H1 (cell line): Measurements from ENCODE around the gene ANKRD40CL. TPM values are rescaled to one million over a fixed set of nuclear protein-coding genes. Genes with fewer than 3 reads are reported as not detected.

Experiments
- CTCF ChIA-PET: fragments of 300-600 bp; sonication (Branson Sonifier 250); formaldehyde crosslinking; loops from one replicate; lab custom pipeline; 2021; ENCODE audit not compliant: partially characterized antibody; lab: Charles Lee
- POLR2A ChIA-PET: fragments of 300-600 bp; sonication (Branson Sonifier 250); formaldehyde crosslinking; loops from one replicate; lab custom pipeline; 2021; ENCODE audit warnings: inconsistent platforms; ENCODE audit not compliant: partially characterized antibody; lab: Charles Lee
- DNase-seq, 2 experiments: peaks; one replicate each; pipeline versions ENCODE4 v3.0.0 to v3.0.0-alpha.2; 2010 to 2022; ENCODE audit warnings: low spot score in 2 of 2, low read depth in 1 of 2, mixed read lengths in 1 of 2
- FAIRE-seq: peaks from 2 replicates; lab custom pipeline; 2011; peaks lifted over from hg19 to GRCh38; lab: Jason Lieb, UNC
- H2AFZ ChIP-seq: 2 replicates; pipeline ENCODE4 v1.8.1; 2012; ENCODE audit warnings: low read length, inconsistent platforms
- H2AK5ac ChIP-seq: 2 replicates; pipeline ENCODE4 v1.6.1; 2013; ENCODE audit warnings: low read depth, low read length
- H2BK120ac ChIP-seq: replicated peaks from 2 replicates; pipeline ENCODE3; 2013; ENCODE audit warnings: low read depth, low read length, inconsistent platforms
- H2BK12ac ChIP-seq: 2 replicates; pipeline ENCODE4 v1.6.1; 2013; ENCODE audit warnings: low read depth, low read length
- H2BK15ac ChIP-seq: 2 replicates; pipeline ENCODE4 v1.6.1; 2013; ENCODE audit warnings: low read length
- H2BK20ac ChIP-seq: 2 replicates; pipeline ENCODE4 v1.6.1; 2013; ENCODE audit warnings: low read length
- H2BK5ac ChIP-seq: 2 replicates; pipeline ENCODE4 v1.6.1; 2013; ENCODE audit warnings: low read depth, low read length
- H3K14ac ChIP-seq: 2 replicates; pipeline ENCODE4 v1.6.1; 2013; ENCODE audit warnings: inconsistent platforms; ENCODE audit not compliant: insufficient read length
- H3K18ac ChIP-seq: 2 replicates; pipeline ENCODE4 v1.6.1; 2013; ENCODE audit warnings: low read length; ENCODE audit errors: extremely low read depth
- H3K23ac ChIP-seq: 2 replicates; pipeline ENCODE4 v1.6.1; 2013; ENCODE audit warnings: inconsistent platforms; ENCODE audit not compliant: insufficient read length
- H3K23me2 ChIP-seq: 2 replicates; pipeline ENCODE4 v1.6.1; 2013; ENCODE audit warnings: low read depth, low read length
- H3K27ac ChIP-seq: 2 replicates; pipeline ENCODE4 v1.6.1; 2011; ENCODE audit warnings: low read depth, low read length, inconsistent platforms
- H3K27me3 ChIP-seq, 4 experiments: replicated peaks in 1 of 4; 1 replicate in 1 of 4; 2 replicates in 3 of 4; pipeline versions ENCODE4 v1.6.1 to v1.8.1; 2011 to 2013; ENCODE audit warnings: low read length in 3 of 4, mild to moderate bottlenecking in 3 of 4, inconsistent platforms in 2 of 4, mixed read lengths in 2 of 4, moderate library complexity in 1 of 4; ENCODE audit not compliant: control insufficient read depth in 3 of 4, insufficient read depth in 3 of 4; ENCODE audit errors: extremely low read depth in 1 of 4
- H3K36me3 ChIP-seq, 4 experiments: 2 replicates each; pipeline versions ENCODE4 v1.6.1 to v1.8.1; 2011 to 2013; ENCODE audit warnings: mild to moderate bottlenecking in 4 of 4, low read length in 3 of 4, moderate library complexity in 2 of 4, control low read depth in 1 of 4, inconsistent platforms in 1 of 4; ENCODE audit not compliant: insufficient read depth in 4 of 4, control insufficient read depth in 2 of 4
- H3K4ac ChIP-seq: replicated peaks from 2 replicates; pipeline ENCODE3; 2013; ENCODE audit warnings: low read length, low read depth, mixed read lengths, inconsistent platforms; ENCODE audit not compliant: insufficient read length
- H3K4me1 ChIP-seq, 4 experiments: replicated peaks in 1 of 4; 1 replicate in 1 of 4; 2 replicates in 3 of 4; pipeline versions ENCODE4 v1.6.1 to v1.8.1; 2011 to 2013; ENCODE audit warnings: low read length in 3 of 4, inconsistent platforms in 2 of 4, mixed read lengths in 1 of 4; ENCODE audit not compliant: insufficient read depth in 4 of 4, control insufficient read depth in 3 of 4
- H3K4me2 ChIP-seq, 2 experiments: 2 replicates each; pipeline versions ENCODE4 v1.6.1 to v1.8.1; 2011 to 2013; ENCODE audit warnings: low read depth in 2 of 2, low read length in 2 of 2, control low read depth in 1 of 2, inconsistent platforms in 1 of 2, mild to moderate bottlenecking in 1 of 2; ENCODE audit not compliant: insufficient read depth in 1 of 2
- H3K4me3 ChIP-seq, 4 experiments: fragments of 200-600, 300-600 bp in 1 of 4; sonication (generic), shearing (Covaris generic), sonication (Bioruptor Twin) in 1 of 4; 2 replicates each; pipeline versions ENCODE4 v1.5.1 to v1.8.1; 2011 to 2016; ENCODE audit warnings: low read length in 4 of 4, low read depth in 3 of 4, control low read depth in 2 of 4, inconsistent platforms in 2 of 4, mild to moderate bottlenecking in 2 of 4, mixed read lengths in 1 of 4, moderate library complexity in 1 of 4; ENCODE audit not compliant: insufficient read depth in 2 of 4; ENCODE audit errors: extremely low read depth in 1 of 4
- H3K56ac ChIP-seq: replicated peaks from 2 replicates; pipeline ENCODE3; 2013; ENCODE audit warnings: low read depth, mild to moderate bottlenecking, mixed read lengths, low read length, inconsistent platforms; ENCODE audit not compliant: insufficient read length
- H3K79me1 ChIP-seq: 2 replicates; pipeline ENCODE4 v1.6.1; 2013; ENCODE audit warnings: low read depth, low read length, control low read depth
- H3K79me2 ChIP-seq, 2 experiments: 2 replicates each; pipeline versions ENCODE4 v1.6.1 to v1.8.1; 2012 to 2013; ENCODE audit warnings: low read length in 2 of 2, mild to moderate bottlenecking in 2 of 2, inconsistent platforms in 1 of 2; ENCODE audit not compliant: insufficient read depth in 2 of 2, control insufficient read depth in 1 of 2
- H3K9ac ChIP-seq, 4 experiments: replicated peaks in 1 of 4; 1 replicate in 1 of 4; 2 replicates in 3 of 4; pipeline versions ENCODE4 v1.6.1 to v1.8.1; 2011 to 2013; ENCODE audit warnings: low read depth in 3 of 4, low read length in 3 of 4, control low read depth in 2 of 4, mild to moderate bottlenecking in 2 of 4, moderate library complexity in 2 of 4, inconsistent platforms in 1 of 4; ENCODE audit errors: extremely low read depth in 1 of 4
- H3K9me3 ChIP-seq, 2 experiments: 2 replicates each; pipeline versions ENCODE4 v1.6.1 to v1.8.1; 2012 to 2013; ENCODE audit warnings: mild to moderate bottlenecking in 2 of 2, moderate library complexity in 2 of 2, control low read depth in 1 of 2, inconsistent platforms in 1 of 2, low read depth in 1 of 2, low read length in 1 of 2, mixed read lengths in 1 of 2; ENCODE audit not compliant: insufficient read depth in 2 of 2
- H4K20me1 ChIP-seq, 2 experiments: replicated peaks in 1 of 2; 2 replicates each; pipeline versions ENCODE3 to v1.8.1; 2011 to 2013; ENCODE audit warnings: inconsistent platforms in 2 of 2, low read length in 2 of 2, mild to moderate bottlenecking in 1 of 2; ENCODE audit not compliant: insufficient read depth in 2 of 2, control insufficient read depth in 1 of 2
- H4K5ac ChIP-seq: 2 replicates; pipeline ENCODE4 v1.6.1; 2013; ENCODE audit warnings: low read length, low read depth, mixed read lengths, inconsistent platforms; ENCODE audit not compliant: insufficient read length
- H4K8ac ChIP-seq: 2 replicates; pipeline ENCODE4 v1.8.0; 2013; ENCODE audit warnings: mild to moderate bottlenecking, moderate library complexity, low read length, inconsistent platforms; ENCODE audit not compliant: insufficient read depth; ENCODE audit errors: extremely low read depth
- H4K91ac ChIP-seq: replicated peaks from 2 replicates; pipeline ENCODE3; 2013; ENCODE audit warnings: low read length, mixed read lengths, inconsistent platforms; ENCODE audit not compliant: insufficient read length
- CEBPB ChIP-seq: IDR thresholded peaks from 2 replicates; pipeline ENCODE4 v1.6.1; 2012; ENCODE audit warnings: low read depth, low read length
- EGR1 ChIP-seq: IDR thresholded peaks from 2 replicates; pipeline ENCODE4 v1.6.1; 2011; ENCODE audit warnings: low read depth, low read length, borderline replicate concordance
- GTF2F1 ChIP-seq: IDR thresholded peaks from 2 replicates; pipeline ENCODE4 v1.6.1; 2012; ENCODE audit warnings: low read depth, low read length, improper control_type of control experiment, borderline replicate concordance
- RAD21 ChIP-seq, 2 experiments: IDR thresholded peaks in 1 of 2; conservative IDR thresholded peaks in 1 of 2; 2 replicates each; pipeline ENCODE4 v1.6.1; 2011; ENCODE audit warnings: low read depth in 2 of 2, low read length in 2 of 2, improper control_type of control experiment in 1 of 2, inconsistent platforms in 1 of 2, mild to moderate bottlenecking in 1 of 2, moderate library complexity in 1 of 2
- SP1 ChIP-seq: IDR thresholded peaks from 2 replicates; pipeline ENCODE4 v1.6.1; 2011; ENCODE audit warnings: low read depth, low read length
- TAF7 ChIP-seq: optimal IDR thresholded peaks from 2 replicates; pipeline ENCODE3; 2011; ENCODE audit warnings: low read depth, mild to moderate bottlenecking, inconsistent platforms, low read length, moderate library complexity, borderline replicate concordance
- USF2 ChIP-seq: IDR thresholded peaks from 2 replicates; pipeline ENCODE4 v1.6.1; 2011; ENCODE audit warnings: low read length, improper control_type of control experiment
- WGBS, 2 experiments: shearing (Covaris generic) in 1 of 2; methylation state at CpG; one replicate each; pipeline versions ENCODE4 v1.1.6 to v1.1.7; 2013 to 2015; ENCODE audit warnings: low lambda C conversion rate in 2 of 2, mixed read lengths in 2 of 2, inconsistent platforms in 1 of 2, low coverage in 1 of 2, missing lambda C conversion rate in 1 of 2; ENCODE audit not compliant: insufficient replicate concordance in 2 of 2, insufficient coverage in 1 of 2, insufficient read length in 1 of 2; ENCODE audit errors: extremely low coverage in 1 of 2, missing lambda C conversion rate in 1 of 2; 5-methylcytosine and 5-hydroxymethylcytosine counted together
- polyA plus RNA-seq, 7 experiments: library from polyadenylated mRNA; depleted of rRNA in 3 of 7; stranded (reverse) in 5 of 7; unstranded in 2 of 7; fragments of >200 nt in 5 of 7; fragments of 200-250 nt in 2 of 7; gene quantifications; 1 replicate in 5 of 7; 2 replicates in 1 of 7; 4 replicates in 1 of 7; pipeline versions ENCODE4 v1.2.1 to v1.2.3, GENCODE V29; 2011 to 2013; ENCODE audit warnings: missing spikeins in 2 of 7, mixed read lengths in 2 of 7
- total RNA-seq: library from RNA; stranded (reverse); fragmentation: NEBNext Ultra II Directional; extraction: Animal tissue kit (Norgen Biotek cat#: 25700); gene quantifications from 2 replicates; pipeline ENCODE4 v1.2.1, GENCODE V29; 2021

Gene ANKRD40CL
- total and polyA plus RNA-seq, 2 of the 8 experiments (the other 6 are each of a cell fraction or from before 2014, with no cell fraction given) = not detected

- ChIA-PET POLR2A (interaction anchor here (1.4 kb wide), 1 partner anchor 86 kb away, joined by 3 read pairs; the partner anchor contains the start of gene TOB1), CTCF (interaction anchor here (0.8 to 9.3 kb wide), 11 partner anchors 9 to 234 kb away, joined by 3 to 63 read pairs (median 3); no protein-coding TSS in a partner anchor)
- H4K5ac ChIP-seq = no peak overlapping the region
- TF ChIP-seq CEBPB (no peak), EGR1 (no peak), GTF2F1 (no peak), TAF7 (no peak), RAD21 (IDR thresholded peaks at IDR 0.05 in 1 of 2, conservative IDR thresholded peaks at IDR 0.05 in 1 of 2; ENCODE audit: low read depth in 2 of 2, low read length in 2 of 2) (no peak), USF2 (no peak), SP1 (no peak)
Measured at GRCh38 chr17:50779747-50780353, 12.5 kb upstream of the ANKRD40CL start.

More at GRCh38 chr17:50779747-50780353, 12.5 kb upstream of the ANKRD40CL start:
- Histone ChIP-seq H3K27me3 (no peaks in the 10 kb centered on the region), H4K20me1 (no peaks in the 10 kb centered on the region), H3K14ac (no peak overlapping the region), H3K27ac (no peak overlapping the region), H3K18ac (no peak overlapping the region), H3K4me2 (no peak overlapping the region), H2BK120ac (no peak overlapping the region), H3K23ac (no peak overlapping the region), H4K91ac (no peak overlapping the region), H3K9me3 (no peaks in the 10 kb centered on the region), H3K36me3 (no peaks in the 10 kb centered on the region), H3K23me2 (no peaks in the 10 kb centered on the region), H2BK5ac (no peak overlapping the region), H3K56ac (no peak overlapping the region), H2BK20ac (no peak overlapping the region), H3K79me2 (no peaks in the 10 kb centered on the region), H2AK5ac (no peak overlapping the region), H2BK15ac (no peak overlapping the region), H3K4me1 (no peaks in the 10 kb centered on the region), H3K4me3 (no peak overlapping the region), H4K8ac (no peak overlapping the region), H2BK12ac (no peak overlapping the region), H2AFZ (no peak overlapping the region), H3K9ac (no peak overlapping the region), H3K79me1 (no peaks in the 10 kb centered on the region), H3K4ac (no peak overlapping the region)
- DNase-seq (no peak), FAIRE-seq (no peak)
- WGBS, 2 experiments = 94% methylated on average over 8 of the region's 9 CpGs; no CpG with 5 or more reads in 1 of the 2 experiments
